Endothelial cell of umbilical vein (primary cell): ENCODE results near the gene TBC1D8. TPM values are rescaled to one million over a fixed set of nuclear protein-coding genes. Genes with fewer than 3 reads are reported as not detected.

Source experiments
- BruUV-seq: library from RNA; stranded (reverse); fragments of 400-500 nt; replicated peaks from 2 replicates; lab custom pipeline; 2021; lab: Mats Ljungman, UMichigan
- CTCF ChIA-PET: fragments of 300-600, 350-600 bp; sonication (Branson Sonifier 250); formaldehyde crosslinking; loops from one replicate; lab custom pipeline; 2021; ENCODE audit warnings: antibody characterized with exemption, inconsistent platforms; lab: Charles Lee
- POLR2A ChIA-PET: fragments of 300-600, 350-600 bp; sonication (Branson Sonifier 250); formaldehyde crosslinking; loops from one replicate; lab custom pipeline; 2021; ENCODE audit warnings: antibody characterized with exemption, inconsistent platforms; lab: Charles Lee
- DNase-seq: peaks from one replicate; pipeline ENCODE4 v3.0.0-alpha.2; 2011; ENCODE audit warnings: low read depth, low spot score
- FAIRE-seq: peaks from 2 replicates; lab custom pipeline; 2011; peaks lifted over from hg19 to GRCh38; lab: Jason Lieb, UNC
- H2AFZ ChIP-seq: 2 replicates; pipeline ENCODE4 v1.6.0; 2012; ENCODE audit warnings: low read depth, low read length, control low read depth, inconsistent platforms
- H3K27ac ChIP-seq: 2 replicates; pipeline ENCODE4 v1.5.1; 2011; ENCODE audit warnings: low read depth, mild to moderate bottlenecking, control low read depth, low read length, moderate library complexity; ENCODE audit not compliant: insufficient read depth
- H3K27me3 ChIP-seq, 2 experiments: 2 replicates each; pipeline versions ENCODE4 v1.6.0 to v1.6.1; 2011; ENCODE audit warnings: low read length in 2 of 2, mixed read lengths in 1 of 2; ENCODE audit not compliant: control insufficient read depth in 2 of 2, insufficient read depth in 2 of 2
- H3K36me3 ChIP-seq, 2 experiments: 2 replicates in 1 of 2; 3 replicates in 1 of 2; pipeline ENCODE4 v1.5.1; 2011; ENCODE audit warnings: low read length in 2 of 2, mild to moderate bottlenecking in 1 of 2, moderate library complexity in 1 of 2; ENCODE audit not compliant: control insufficient read depth in 2 of 2, insufficient read depth in 2 of 2; ENCODE audit errors: extremely low read depth in 1 of 2
- H3K4me1 ChIP-seq: 3 replicates; pipeline ENCODE4 v1.5.1; 2011; ENCODE audit warnings: mild to moderate bottlenecking, low read length; ENCODE audit not compliant: control insufficient read depth, insufficient read depth; ENCODE audit errors: extremely low read depth
- H3K4me2 ChIP-seq: 2 replicates; pipeline ENCODE4 v1.6.1; 2011; ENCODE audit warnings: low read length, control low read depth, mixed read lengths; ENCODE audit not compliant: insufficient read depth
- H3K4me3 ChIP-seq, 3 experiments: fragments of 200-600 bp in 1 of 3; sonication (generic), shearing (Covaris generic) in 1 of 3; replicated peaks in 1 of 3; 2 replicates each; pipeline ENCODE4 v1.5.1; 2011 to 2016; ENCODE audit warnings: control low read depth in 3 of 3, low read length in 3 of 3, mild to moderate bottlenecking in 2 of 3, inconsistent platforms in 1 of 3, low read depth in 1 of 3, moderate library complexity in 1 of 3; ENCODE audit not compliant: insufficient read depth in 1 of 3
- H3K79me2 ChIP-seq: 2 replicates; pipeline ENCODE4 v1.6.0; 2012; ENCODE audit warnings: low read length, inconsistent platforms; ENCODE audit not compliant: control insufficient read depth, insufficient read depth
- H3K9ac ChIP-seq: replicated peaks from 2 replicates; pipeline ENCODE3; 2011; ENCODE audit warnings: low read length, control low read depth; ENCODE audit not compliant: insufficient read depth; ENCODE audit errors: extremely low read depth
- H3K9me1 ChIP-seq: replicated peaks from 3 replicates; pipeline ENCODE4 v1.6.0; 2011; ENCODE audit warnings: mild to moderate bottlenecking, low read length; ENCODE audit not compliant: control insufficient read depth, insufficient read depth; ENCODE audit errors: extremely low read depth
- H3K9me3 ChIP-seq: replicated peaks from 2 replicates; pipeline ENCODE4 v1.5.1; 2012; ENCODE audit warnings: low read length, inconsistent platforms; ENCODE audit not compliant: control insufficient read depth, insufficient read depth
- H4K20me1 ChIP-seq: replicated peaks from 2 replicates; pipeline ENCODE3; 2011; ENCODE audit warnings: mild to moderate bottlenecking, low read length; ENCODE audit not compliant: control insufficient read depth, insufficient read depth; ENCODE audit errors: extremely low read depth
- CTCF ChIP-seq, 2 donors: IDR thresholded peaks; 1 replicate in 1 of 2; 2 replicates in 1 of 2; pipeline ENCODE4 v1.5.1; 2011; ENCODE audit warnings: low read length in 2 of 2, mild to moderate bottlenecking in 2 of 2, moderate library complexity in 2 of 2, control low read depth in 1 of 2, inconsistent platforms in 1 of 2, low read depth in 1 of 2; ENCODE audit not compliant: insufficient read depth in 1 of 2; ENCODE audit errors: extremely low read depth in 1 of 2
- EZH2 ChIP-seq: IDR thresholded peaks from 2 replicates; pipeline ENCODE4 v1.6.1; 2012; ENCODE audit warnings: borderline replicate concordance, low read depth, mild to moderate bottlenecking, moderate library complexity, low read length, inconsistent platforms; ENCODE audit not compliant: severe bottlenecking
- FOS ChIP-seq: IDR thresholded peaks from 2 replicates; pipeline ENCODE4 v1.6.1; 2011; ENCODE audit warnings: mild to moderate bottlenecking, low read length, moderate library complexity, borderline replicate concordance; ENCODE audit not compliant: insufficient read depth
- GATA2 ChIP-seq: IDR thresholded peaks from 2 replicates; pipeline ENCODE4 v1.7.0; 2011; ENCODE audit warnings: low read depth, mild to moderate bottlenecking, moderate library complexity, mixed read lengths, low read length; ENCODE audit not compliant: insufficient read length, insufficient read depth
- JUN ChIP-seq: IDR thresholded peaks from 2 replicates; pipeline ENCODE4 v1.6.1; 2011; ENCODE audit warnings: borderline replicate concordance, low read depth; ENCODE audit not compliant: insufficient read length, insufficient read depth
- POLR2A ChIP-seq: IDR thresholded peaks from 2 replicates; pipeline ENCODE4 v1.6.1; 2012; ENCODE audit warnings: low read depth, mild to moderate bottlenecking, control low read depth, low read length
- POLR2AphosphoS5 ChIP-seq: IDR thresholded peaks from 2 replicates; pipeline ENCODE4 v1.6.1; 2012; ENCODE audit warnings: low read depth, mild to moderate bottlenecking, control low read depth, low read length, moderate library complexity; ENCODE audit not compliant: insufficient read depth
- dilution Hi-C: fragments of 300-500 bp; cut with MboI; formaldehyde crosslinking; loops from one replicate; pipeline ENCODE4 v1.15.0; 2019; ENCODE audit warnings: low sequenced_read_pairs; ENCODE audit not compliant: extremely low pct_ligation_motif_present
- intact Hi-C: fragments of 100-400 bp; cut with micrococcal nuclease; formaldehyde crosslinking; loops from one replicate; pipeline ENCODE4 v1.10.0; 2022
- polyA plus RNA-seq, 4 experiments: library from polyadenylated mRNA; depleted of rRNA in 3 of 4; stranded (reverse) in 3 of 4; unstranded in 1 of 4; fragments of >200 nt; gene quantifications; 2 replicates each; pipeline versions ENCODE4 v1.2.1 to v1.2.3, GENCODE V29; 2011 to 2012; ENCODE audit warnings: missing spikeins in 1 of 4
- total RNA-seq: library from RNA; stranded (reverse); gene quantifications from 2 replicates; pipeline ENCODE4 v1.2.3, GENCODE V29; 2021
- TF ChIP-seq, protein P1 (sequence below): IDR thresholded peaks from 2 replicates; pipeline ENCODE4 v1.6.1; 2011; ENCODE audit not compliant: insufficient read depth, insufficient read length

TBC1D8 gene
- total and polyA plus RNA-seq, 2 donors (not counting 3 experiments of a cell fraction or from before 2014, with no cell fraction given), result 28.5 to 32.1 TPM

DNA sequence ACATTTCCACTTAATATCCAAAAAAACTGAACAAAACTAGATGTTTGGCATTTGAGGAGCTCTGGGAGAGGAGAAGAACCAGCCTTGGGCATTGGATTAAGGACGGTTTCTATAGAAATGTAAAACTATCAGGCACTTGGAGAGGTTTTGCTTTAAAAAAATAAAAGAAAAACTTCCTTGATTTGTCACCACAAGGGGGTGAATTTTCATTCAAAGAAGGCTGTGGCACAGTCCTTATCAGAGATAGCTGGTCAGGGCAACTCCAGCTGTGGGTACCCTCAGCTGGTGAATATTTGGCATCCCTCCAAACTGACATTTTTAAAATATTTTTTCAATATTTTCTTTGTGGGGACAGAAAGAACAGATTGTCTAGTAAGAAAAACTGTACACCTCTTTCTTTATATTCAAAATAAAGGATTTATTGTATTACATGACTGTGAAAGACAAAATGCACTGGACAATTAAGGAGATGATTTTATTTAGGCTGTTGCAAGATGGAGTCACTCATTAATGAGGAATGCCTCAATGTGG is 46.1 kb upstream of the TBC1D8 start:
- POLR2A ChIA-PET, result no interaction called here
- DNase-seq, result peak; percentile 30

More for the DNA sequence above, 46.1 kb upstream of the TBC1D8 start:
- CTCF ChIA-PET, result interaction anchor here (0.6 to 2.1 kb wide), 9 partner anchors 8 to 160 kb away, joined by 3 to 21 read pairs (median 3); no protein-coding TSS in a partner anchor
- no TSS peak for BruUV-seq
- no peaks in the 10 kb centered on the region for H4K20me1 ChIP-seq
- no peaks in the 10 kb centered on the region for H3K9me3 ChIP-seq
- TF ChIP-seq GATA2 (peak; percentile 15), POLR2AphosphoS5 (no peak), FOS (no peak), POLR2A (no peak), EZH2 (no peak), JUN (no peak), CTCF (IDR thresholded peaks at IDR 0.05; ENCODE audit: extremely low read depth in 1 of 2, insufficient read depth in 1 of 2, low read depth in 1 of 2, low read length in 2 of 2) (peak in 1 of 2 donors; percentile 23)
- TF ChIP-seq, protein P1, sequence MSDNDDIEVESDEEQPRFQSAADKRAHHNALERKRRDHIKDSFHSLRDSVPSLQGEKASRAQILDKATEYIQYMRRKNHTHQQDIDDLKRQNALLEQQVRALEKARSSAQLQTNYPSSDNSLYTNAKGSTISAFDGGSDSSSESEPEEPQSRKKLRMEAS, result no peak
- no peak overlapping the region for H2AFZ ChIP-seq
- no peaks in the 10 kb centered on the region for H3K79me2 ChIP-seq
- intact Hi-C loops (no loop called here), dilution Hi-C loops (no loop called here)
- no peak for FAIRE-seq
- H3K27me3 ChIP-seq, result no peaks in the 10 kb centered on the region
- H3K9me1 ChIP-seq, result no peaks in the 10 kb centered on the region
- H3K4me3 ChIP-seq, result no peak overlapping the region
- no peaks in the 10 kb centered on the region for H3K36me3 ChIP-seq
- no peak overlapping the region for H3K9ac ChIP-seq
- H3K27ac ChIP-seq, result no peak overlapping the region
- H3K4me1 ChIP-seq, result peaks cover 14% of the 10 kb centered on the region
- no peak overlapping the region for H3K4me2 ChIP-seq
